HEK293 (cell line): Measurements from ENCODE around the gene KRT20.
A peak's percentile ranks its signal among the peaks of the same experiment; 100 is the strongest.

Source experiments
- CTCF ChIA-PET: fragments of 350-600 bp; formaldehyde crosslinking; extraction: SDS; loops from one replicate; lab custom pipeline; 2021; ENCODE audit warnings: antibody characterized with exemption; lab: Yijun Ruan, JAX
- POLR2A ChIA-PET: fragments of 300-600 bp; formaldehyde crosslinking; extraction: SDS; loops from one replicate; lab custom pipeline; 2020; ENCODE audit warnings: antibody characterized with exemption, inconsistent platforms; lab: Yijun Ruan, JAX
- H3K27ac ChIP-seq: fragments of 200-500 bp; sonication (Bioruptor generic); 2 replicates; pipeline ENCODE4 v1.5.1; 2014; ENCODE audit warnings: low read depth, low read length, control low read depth, inconsistent platforms; ENCODE audit errors: extremely low read depth
- H3K36me3 ChIP-seq, 2 experiments: fragments of 200-500 bp in 1 of 2; sonication (Bioruptor generic) in 1 of 2; 1 replicate in 1 of 2; 2 replicates in 1 of 2; pipeline ENCODE4 v1.5.1; 2014 to 2017; ENCODE audit warnings: inconsistent platforms in 2 of 2, low read length in 2 of 2; ENCODE audit not compliant: control insufficient read depth in 2 of 2, insufficient read depth in 1 of 2
- H3K4me1 ChIP-seq: fragments of 200-500 bp; sonication (Bioruptor generic); 2 replicates; pipeline ENCODE4 v1.5.1; 2014; ENCODE audit warnings: mild to moderate bottlenecking, low read length, inconsistent platforms; ENCODE audit not compliant: control insufficient read depth, insufficient read depth
- H3K4me3 ChIP-seq: 2 replicates; pipeline ENCODE4 v1.5.1; 2011; ENCODE audit warnings: low read depth, mild to moderate bottlenecking, control low read depth, low read length, moderate library complexity
- H3K9me3 ChIP-seq: fragments of 200-500 bp; sonication (Bioruptor generic); 2 replicates; pipeline ENCODE4 v1.5.1; 2014; ENCODE audit warnings: low read depth, low read length, inconsistent platforms; ENCODE audit not compliant: control insufficient read depth, insufficient read depth
- ATF2 ChIP-seq: fragments of 450-650 bp; formaldehyde crosslinking; IDR thresholded peaks from 2 replicates; pipeline ENCODE4 v1.5.1; 2016; ENCODE audit warnings: missing biosample characterization, missing genetic modification characterization, low read depth
- ELK4 ChIP-seq: IDR thresholded peaks from 2 replicates; pipeline ENCODE4 v1.6.1; 2011; ENCODE audit warnings: mild to moderate bottlenecking, low read depth, low read length, borderline replicate concordance
- HIC1 ChIP-seq: fragments of 450-650 bp; formaldehyde crosslinking; IDR thresholded peaks from 2 replicates; pipeline ENCODE4 v1.5.1; 2016; ENCODE audit warnings: missing biosample characterization, missing genetic modification characterization
- KLF7 ChIP-seq: fragments of 450-650 bp; formaldehyde crosslinking; IDR thresholded peaks from 2 replicates; pipeline ENCODE4 v1.5.1; 2016; ENCODE audit warnings: missing biosample characterization, missing genetic modification characterization, borderline replicate concordance
- MEIS1 ChIP-seq: sonication (generic); formaldehyde crosslinking; IDR thresholded peaks from 2 replicates; pipeline ENCODE4 v1.8.1; 2022; ENCODE audit warnings: missing genetic modification reagents, mild to moderate bottlenecking, borderline replicate concordance
- SCRT1 ChIP-seq: fragments of 450-650 bp; formaldehyde crosslinking; IDR thresholded peaks from 2 replicates; pipeline ENCODE4 v1.5.1; 2016; ENCODE audit warnings: missing biosample characterization, missing genetic modification characterization, borderline replicate concordance
- SCRT2 ChIP-seq: fragments of 450-650 bp; formaldehyde crosslinking; IDR thresholded peaks from 2 replicates; pipeline ENCODE4 v1.5.1; 2016; ENCODE audit warnings: missing biosample characterization, missing genetic modification characterization
- SP7 ChIP-seq: fragments of 450-650 bp; formaldehyde crosslinking; IDR thresholded peaks from 2 replicates; pipeline ENCODE4 v1.5.1; 2016; ENCODE audit warnings: missing biosample characterization, missing genetic modification characterization
- ZNF221 ChIP-seq: fragments of 450-650 bp; formaldehyde crosslinking; IDR thresholded peaks from 2 replicates; pipeline ENCODE4 v1.5.1; 2017; ENCODE audit warnings: missing biosample characterization, missing genetic modification characterization, borderline replicate concordance
- ZNF280D ChIP-seq: fragments of 450-650 bp; formaldehyde crosslinking; IDR thresholded peaks from 2 replicates; pipeline ENCODE4 v1.5.1; 2016; ENCODE audit warnings: missing biosample characterization, missing genetic modification characterization
- ZNF341 ChIP-seq: fragments of 450-650 bp; formaldehyde crosslinking; IDR thresholded peaks from 2 replicates; pipeline ENCODE4; 2016; ENCODE audit warnings: low read depth, missing biosample characterization, missing genetic modification characterization
- ZNF423 ChIP-seq: fragments of 450-650 bp; formaldehyde crosslinking; IDR thresholded peaks from 2 replicates; pipeline ENCODE4 v1.5.1; 2016; ENCODE audit warnings: missing biosample characterization, missing genetic modification characterization
- ZNF510 ChIP-seq: fragments of 450-650 bp; formaldehyde crosslinking; IDR thresholded peaks from 2 replicates; pipeline ENCODE4 v1.5.1; 2018; ENCODE audit warnings: mild to moderate bottlenecking, missing genetic modification characterization, missing biosample characterization; ENCODE audit not compliant: insufficient replicate concordance
- ZNF548 ChIP-seq: fragments of 450-650 bp; formaldehyde crosslinking; IDR thresholded peaks from 2 replicates; pipeline ENCODE4 v1.5.1; 2016; ENCODE audit warnings: missing biosample characterization, missing genetic modification characterization
- ZNF585B ChIP-seq: fragments of 450-650 bp; formaldehyde crosslinking; IDR thresholded peaks from 2 replicates; pipeline ENCODE4 v1.5.1; 2016; ENCODE audit warnings: missing biosample characterization, missing genetic modification characterization
- ZNF600 ChIP-seq: fragments of 450-650 bp; formaldehyde crosslinking; IDR thresholded peaks from 2 replicates; pipeline ENCODE4 v1.5.1; 2016; ENCODE audit warnings: missing biosample characterization, missing genetic modification characterization
- TF ChIP-seq, protein P1 (sequence below): fragments of 450-650 bp; formaldehyde crosslinking; IDR thresholded peaks from 2 replicates; pipeline ENCODE4 v1.5.1; 2016; ENCODE audit warnings: missing biosample characterization, missing genetic modification characterization

The KRT20 gene

DNA sequence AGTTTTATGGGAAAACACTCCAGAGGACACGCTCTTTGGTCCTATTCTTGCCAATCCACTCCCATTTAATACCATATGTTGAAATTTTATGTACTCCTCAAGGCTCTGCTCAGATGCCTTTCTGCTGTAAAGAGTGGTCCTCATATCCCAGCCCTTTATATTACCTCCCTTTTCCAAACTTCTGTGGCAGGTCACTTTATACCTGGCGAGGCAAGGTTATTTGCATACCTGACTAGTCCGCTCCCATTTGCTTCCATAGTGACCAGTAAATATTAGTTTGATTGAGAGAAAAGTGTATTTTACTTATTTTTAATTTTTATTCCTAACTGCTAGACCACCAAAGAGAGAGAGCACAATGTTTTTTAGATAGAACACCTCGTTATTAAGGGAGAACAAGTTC, 35.3 kb downstream of the KRT20 start (continued):
- TF ChIP-seq ZNF280D (tag by site-specific recombination): no peak
- TF ChIP-seq, protein P1, sequence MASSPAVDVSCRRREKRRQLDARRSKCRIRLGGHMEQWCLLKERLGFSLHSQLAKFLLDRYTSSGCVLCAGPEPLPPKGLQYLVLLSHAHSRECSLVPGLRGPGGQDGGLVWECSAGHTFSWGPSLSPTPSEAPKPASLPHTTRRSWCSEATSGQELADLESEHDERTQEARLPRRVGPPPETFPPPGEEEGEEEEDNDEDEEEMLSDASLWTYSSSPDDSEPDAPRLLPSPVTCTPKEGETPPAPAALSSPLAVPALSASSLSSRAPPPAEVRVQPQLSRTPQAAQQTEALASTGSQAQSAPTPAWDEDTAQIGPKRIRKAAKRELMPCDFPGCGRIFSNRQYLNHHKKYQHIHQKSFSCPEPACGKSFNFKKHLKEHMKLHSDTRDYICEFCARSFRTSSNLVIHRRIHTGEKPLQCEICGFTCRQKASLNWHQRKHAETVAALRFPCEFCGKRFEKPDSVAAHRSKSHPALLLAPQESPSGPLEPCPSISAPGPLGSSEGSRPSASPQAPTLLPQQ (tag by site-specific recombination): no peak
- no peak for TF ChIP-seq ZNF221 (tag by site-specific recombination)
- TF ChIP-seq ZNF585B: no peak
- TF ChIP-seq ZNF341 (tag by site-specific recombination): no peak

GRCh38 chr17:40848583-40849235, 36.3 kb downstream of the KRT20 start:
- Histone ChIP-seq H3K36me3 (no peaks in the 10 kb centered on the region), H3K4me1 (no peaks in the 10 kb centered on the region), H3K27ac (no peak overlapping the region), H3K9me3 (no peaks in the 10 kb centered on the region), H3K4me3 (no peak overlapping the region)
- TF ChIP-seq ELK4: no peak
- TF ChIP-seq MEIS1 (CRISPR knock-in tag): no peak
- no peak for TF ChIP-seq ATF2 (tag by site-specific recombination)
- TF ChIP-seq SP7: peak; percentile 64
- TF ChIP-seq ZNF548 (tag by site-specific recombination): no peak
- no peak for TF ChIP-seq ZNF600 (tag by site-specific recombination)
- no peak for TF ChIP-seq ZNF510 (tag by site-specific recombination)
- ChIA-PET CTCF (interaction anchor here (0.6 to 3.4 kb wide), 4 partner anchors 8 to 800 kb away, joined by 3 to 17 read pairs (median 4); no protein-coding TSS in a partner anchor), POLR2A (no interaction called here)

- CTCF ChIA-PET: interaction anchor here (0.7 to 3.4 kb wide), 4 partner anchors 10 to 815 kb away, joined by 3 to 17 read pairs (median 3); no protein-coding TSS in a partner anchor
- Histone ChIP-seq H3K4me1 (no peaks in the 10 kb centered on the region), H3K36me3 (no peaks in the 10 kb centered on the region), H3K9me3 (no peaks in the 10 kb centered on the region), H3K4me3 (no peak overlapping the region), H3K27ac (no peak overlapping the region)
- TF ChIP-seq ZNF341 (tag by site-specific recombination): no peak
- peak; percentile 82 for TF ChIP-seq SCRT2 (tag by site-specific recombination)
- TF ChIP-seq SCRT1 (tag by site-specific recombination): peak; percentile 74
- no peak for TF ChIP-seq HIC1 (tag by site-specific recombination)
- no peak for TF ChIP-seq KLF7 (tag by site-specific recombination)
- no peak for TF ChIP-seq ZNF423 (tag by site-specific recombination)
- POLR2A ChIA-PET: no interaction called here
Measured at GRCh38 chr17:40846515-40847144, 38.4 kb downstream of the KRT20 start.
